HG03439 (cell line): ENCODE results near the gene DCT.
"Not testable (repeated sequence)": the region's sequence is repeated elsewhere in the genome, so short reads cannot be mapped to it uniquely, and the experiment has no call there.

Experiments used
- ATAC-seq: cut with Tn5 transposase; IDR thresholded peaks from one replicate; pipeline ENCODE4 v1.9.1; 2021; ENCODE audit warnings: mild to moderate bottlenecking, moderate library complexity; ENCODE audit not compliant: unreplicated experiment

Gene DCT

DNA sequence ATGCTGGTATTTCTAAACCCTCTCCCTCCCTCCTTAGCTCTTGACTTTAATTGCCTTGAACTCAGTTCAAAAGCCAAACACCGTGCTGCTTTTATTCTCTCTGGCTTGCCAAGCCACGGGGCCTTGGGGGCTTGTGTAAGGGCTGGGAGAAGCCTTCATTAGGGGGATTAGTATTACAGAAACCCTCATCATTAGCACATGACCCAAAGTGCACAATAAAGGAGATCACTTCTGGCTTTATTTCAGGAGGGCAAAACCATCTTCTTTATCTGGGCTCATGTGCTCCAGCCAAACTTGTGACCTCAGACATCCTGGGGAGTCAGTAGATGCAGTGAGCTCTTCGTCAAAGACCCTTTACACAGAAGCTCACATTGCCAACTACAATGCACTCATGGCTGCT is at the start of gene DCT:
DCT (minus strand) TSS at position 67 of the 400 bp plus-strand sequence. CDS start 427 bp downstream, outside the sequence.
- ATAC-seq = no peak

GRCh38 chr13:94526956-94527355 is 47.5 kb upstream of the DCT start:
- ATAC-seq = not testable (repeated sequence)

DNA sequence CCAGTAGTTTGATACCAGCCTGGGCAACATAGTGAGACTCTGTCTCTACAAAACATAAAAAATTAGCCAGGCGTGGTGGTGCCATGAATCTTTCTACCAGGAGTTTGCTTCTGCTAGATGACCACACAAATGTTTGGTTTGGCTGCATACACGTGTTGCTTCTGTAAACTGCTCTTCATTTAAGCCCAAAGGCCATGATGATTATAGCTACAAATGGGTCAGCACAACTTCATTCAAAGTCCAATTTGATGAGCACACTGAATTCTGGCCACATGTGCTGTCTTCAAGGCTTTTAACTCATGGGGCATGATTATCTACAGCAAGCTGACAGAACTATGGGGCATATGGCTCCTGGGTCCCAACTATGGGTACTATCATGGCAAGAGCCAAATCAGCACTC is 46.3 kb upstream of the DCT start:
- no peak for ATAC-seq

DNA sequence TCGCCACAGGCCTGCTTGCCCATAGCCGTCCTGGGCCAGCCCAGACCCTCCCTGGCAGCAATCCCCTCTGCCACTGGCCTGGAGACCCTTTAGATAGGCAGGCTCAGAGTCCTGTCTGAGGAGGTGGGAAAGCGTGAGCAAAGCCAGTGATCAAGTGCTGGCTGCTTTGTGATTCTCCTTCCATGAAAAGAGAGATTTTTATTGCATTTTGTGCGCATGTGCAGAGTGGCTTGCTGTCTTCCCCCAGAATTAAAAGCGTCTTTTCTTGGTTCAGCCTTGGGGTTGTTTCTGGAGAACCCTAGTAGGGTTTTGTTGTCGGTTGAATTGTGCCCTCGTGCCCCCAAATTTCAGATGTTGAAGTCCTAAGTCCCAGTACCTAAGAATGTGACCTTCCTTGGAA is 44.9 kb upstream of the DCT start:
- no peak for ATAC-seq

GRCh38 chr13:94520001-94520400 is 40.5 kb upstream of the DCT start:
- ATAC-seq = no peak

GRCh38 chr13:94516456-94516855 is 37.0 kb upstream of the DCT start:
- no peak for ATAC-seq

GRCh38 chr13:94515911-94516310 is 36.4 kb upstream of the DCT start:
- ATAC-seq = no peak

GRCh38 chr13:94515374-94515773 is 35.9 kb upstream of the DCT start:
- ATAC-seq = no peak

GRCh38 chr13:94513026-94513425 is 33.5 kb upstream of the DCT start:
- ATAC-seq = no peak

- no peak for ATAC-seq
Measured at GRCh38 chr13:94505730-94506129, 26.2 kb upstream of the DCT start.

GRCh38 chr13:94503851-94504250 is 24.4 kb upstream of the DCT start:
- ATAC-seq = no peak

DNA sequence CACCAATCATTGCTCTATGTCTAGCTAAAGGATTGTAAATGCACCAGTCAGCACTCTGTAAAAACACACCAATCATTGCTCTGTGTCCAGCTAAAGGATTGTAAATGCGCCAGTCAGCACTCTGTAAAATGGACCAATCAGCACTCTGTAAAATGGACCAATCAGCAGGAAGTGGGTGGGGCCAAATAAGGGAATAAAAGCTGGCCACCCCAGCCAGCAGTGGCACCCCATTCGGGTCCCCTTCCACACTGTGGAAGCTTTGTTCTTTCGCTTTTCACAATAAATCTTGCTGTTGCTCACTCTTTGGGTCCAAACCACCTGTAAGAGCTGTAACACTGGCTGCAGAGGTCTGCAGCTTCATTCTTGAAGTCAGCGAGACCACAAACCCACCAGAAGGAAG is 19.3 kb upstream of the DCT start:
- ATAC-seq = not testable (repeated sequence)

DNA sequence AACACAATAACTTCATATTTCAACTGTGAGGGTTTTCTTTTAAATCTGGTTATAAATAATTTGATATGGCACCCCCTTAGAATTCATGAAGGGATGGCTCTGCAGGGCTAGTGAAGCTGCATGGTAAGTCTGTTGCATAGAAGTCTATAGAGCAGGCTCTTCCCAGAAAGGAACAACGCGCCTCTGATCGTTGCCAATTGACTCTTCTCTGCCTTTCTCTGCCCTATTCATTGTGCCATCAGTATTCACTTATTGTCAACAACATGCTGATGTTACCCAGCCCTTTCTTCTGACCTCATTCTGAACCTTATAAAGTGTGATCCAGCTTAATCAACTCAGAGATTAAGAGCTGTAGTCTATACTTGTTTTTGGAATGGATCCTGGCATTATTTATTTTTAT is 16.3 kb upstream of the DCT start:
- no peak for ATAC-seq

DNA sequence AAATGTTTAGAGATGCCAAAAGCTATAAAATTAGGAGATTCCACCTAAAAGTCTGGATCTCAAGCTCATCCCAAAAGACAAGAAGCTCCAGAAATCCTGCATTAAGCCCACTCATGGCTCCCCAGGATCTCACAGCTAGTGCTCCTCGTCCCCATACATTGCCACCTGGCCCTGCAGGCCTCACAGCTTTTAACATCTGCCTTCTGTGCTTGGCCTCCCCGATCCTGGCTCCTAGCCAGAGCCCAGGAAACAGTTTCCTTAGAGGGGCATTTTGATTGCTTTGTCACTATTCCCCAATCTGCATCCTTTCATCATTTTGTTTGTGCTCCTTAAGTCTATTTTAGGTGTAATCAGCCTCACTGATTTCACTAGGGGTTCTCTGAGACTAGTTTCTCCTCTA is 14.5 kb upstream of the DCT start:
- no peak for ATAC-seq

- ATAC-seq = no peak
Measured at GRCh38 chr13:94487043-94487442, 7.6 kb upstream of the DCT start.

- ATAC-seq = no peak
Measured at GRCh38 chr13:94483970-94484369, 4.5 kb upstream of the DCT start.

GRCh38 chr13:94481941-94482340 is 2.5 kb upstream of the DCT start:
- no peak for ATAC-seq

GRCh38 chr13:94480672-94481145 is 1.2 kb upstream of the DCT start:
- no peak for ATAC-seq

GRCh38 chr13:94478913-94479312 is 569 bp downstream of the DCT start:
- no peak for ATAC-seq

DNA sequence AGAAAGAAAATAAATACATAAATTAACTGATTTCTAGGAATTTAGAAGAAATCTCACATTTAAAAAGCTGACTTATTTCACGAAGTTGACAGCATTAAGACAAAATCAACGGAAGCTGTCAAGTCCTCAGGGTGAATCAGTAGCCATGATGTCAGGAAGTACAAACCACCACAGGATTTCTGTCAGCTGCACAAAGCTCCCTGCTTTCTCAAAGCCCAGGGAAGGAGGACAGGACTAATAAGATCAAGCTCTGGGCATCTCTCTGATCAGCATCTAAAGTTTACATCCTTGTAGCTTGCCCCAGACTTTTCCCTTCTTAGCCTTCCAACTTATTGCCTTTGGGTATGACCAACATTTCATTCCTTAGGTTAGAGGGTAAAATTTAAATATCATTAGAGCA is 9.4 kb downstream of the DCT start:
- ATAC-seq = no peak

DNA sequence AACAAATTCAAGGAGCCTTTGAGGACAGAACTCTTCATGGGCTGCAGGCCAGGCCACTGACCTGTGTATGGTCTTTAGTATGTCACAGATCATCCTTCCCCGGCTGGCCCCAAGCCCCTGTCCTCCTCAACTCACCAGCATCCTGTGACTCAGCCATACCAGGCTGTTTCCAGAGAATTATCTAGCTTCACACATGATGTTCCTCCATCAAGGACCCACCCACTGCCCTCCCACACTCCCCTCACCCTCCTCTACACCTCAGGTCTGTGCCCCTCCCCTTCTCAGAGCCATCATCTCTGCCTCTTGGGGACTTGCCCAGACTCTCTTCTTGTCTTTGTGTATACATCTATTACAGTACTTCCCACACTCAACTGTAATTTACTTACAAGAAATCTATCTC is 14.7 kb downstream of the DCT start:
- ATAC-seq = no peak

- ATAC-seq = no peak
Measured at GRCh38 chr13:94462670-94463069, 16.8 kb downstream of the DCT start.

DNA sequence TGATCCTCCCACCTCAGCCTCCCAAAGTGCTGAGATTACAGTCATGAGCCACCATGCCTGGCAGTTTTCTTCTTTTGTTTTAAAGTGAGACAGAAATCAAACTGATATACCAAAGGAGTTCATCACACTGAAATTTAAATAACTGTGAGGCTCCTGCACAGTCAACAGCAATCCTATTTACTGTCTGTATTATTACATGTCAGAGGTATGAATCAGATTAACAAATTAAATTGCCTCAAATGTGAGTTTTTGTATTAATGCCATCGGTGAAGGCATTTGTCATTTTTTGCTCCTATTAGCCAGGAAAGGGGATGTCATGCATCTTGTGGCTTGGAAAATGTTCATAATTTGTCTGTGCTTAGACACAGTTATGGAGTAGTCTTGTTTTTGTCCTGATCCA is 20.4 kb downstream of the DCT start:
- no peak for ATAC-seq

- ATAC-seq = no peak
Measured at GRCh38 chr13:94455414-94455813, 24.1 kb downstream of the DCT start.
